Esophagus squamous epithelium (tissue), 4 donors: Measurements from ENCODE around the gene PPFIBP1.

ENCODE experiments used
- CTCF ChIP-seq, 6 experiments: fragments of 450-650 bp in 4 of 6; fragments of 200-600 bp in 2 of 6; sonication (generic) in 2 of 6; IDR thresholded peaks; one replicate each; pipeline ENCODE4 v1.5.1; 2016 to 2019; ENCODE audit warnings: antibody characterized with exemption in 6 of 6, mild to moderate bottlenecking in 4 of 6, moderate library complexity in 4 of 6
- POLR2A ChIP-seq, 4 donors: fragments of 450-650 bp; IDR thresholded peaks; one replicate each; pipeline ENCODE4 v1.6.1; 2017; ENCODE audit warnings: antibody characterized with exemption in 4 of 4, mild to moderate bottlenecking in 4 of 4, moderate library complexity in 3 of 4

DNA sequence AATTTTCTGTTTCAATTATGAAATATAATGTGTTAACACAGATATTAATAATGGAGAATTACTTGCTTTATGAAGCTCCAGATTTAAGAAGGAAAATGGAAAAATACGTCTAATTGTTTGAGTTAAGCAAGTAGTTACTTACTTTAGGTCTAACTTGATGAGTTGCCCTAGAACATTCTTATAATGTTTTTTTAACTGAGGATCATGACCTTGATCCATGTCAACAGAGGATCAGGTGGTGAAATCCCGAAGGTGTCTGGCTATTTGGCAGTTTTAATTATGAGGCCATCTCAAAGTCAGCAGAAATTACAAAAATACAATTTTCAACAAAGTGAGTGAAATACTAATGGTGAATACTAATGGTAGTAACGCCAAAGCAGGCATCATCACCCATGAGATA is 115.3 kb downstream of the PPFIBP1 start:
- TF ChIP-seq CTCF (IDR thresholded peaks at IDR 0.05) (no peak), POLR2A (IDR thresholded peaks at IDR 0.05) (no peak)
